Measurements from ENCODE around the gene FYN. TPM values are rescaled to one million over a fixed set of nuclear protein-coding genes. Genes with fewer than 3 reads are reported as not detected.

Gene FYN
- total and polyA plus RNA-seq, 2 of the 4 experiments (the other 2 are of a cell fraction), result 30.8 to 36.4 TPM

GRCh38 chr6:111723412-111723970, 149.8 kb downstream of the FYN start:
- DNase-seq (no peak), ATAC-seq (ENCODE audit: low read depth) (no peak)
- no peak overlapping the region for H2AFZ ChIP-seq (replicated peaks; ENCODE audit: low read length, poor library complexity)
- no peak overlapping the region for H4K91ac ChIP-seq (ENCODE audit: insufficient read depth, low read depth, low read length)
- H3K4me3 ChIP-seq (ENCODE audit: insufficient read depth, low read depth, low read length), result no peak overlapping the region
- H3K4me1 ChIP-seq (ENCODE audit: control insufficient read depth, insufficient read depth, low read length), result peaks cover 9% of the 10 kb centered on the region
- no peak for TF ChIP-seq MAFK (IDR thresholded peaks at IDR 0.05; ENCODE audit: low read depth, low read length)
- no peak for TF ChIP-seq POLR2A (IDR thresholded peaks at IDR 0.05; ENCODE audit: low read depth, low read length)
- TF ChIP-seq SMC3 (IDR thresholded peaks at IDR 0.05; ENCODE audit: low read depth, low read length), result no peak
- no peak for TF ChIP-seq CEBPB (IDR thresholded peaks at IDR 0.05; ENCODE audit: low read depth, low read length)
- H2BK15ac ChIP-seq (ENCODE audit: low read depth, low read length), result no peak overlapping the region
- no peak overlapping the region for H2BK5ac ChIP-seq (ENCODE audit: low read depth, low read length, poor library complexity, severe bottlenecking)
- no peak overlapping the region for H3K14ac ChIP-seq (replicated peaks; ENCODE audit: low read depth, low read length)
- H2BK120ac ChIP-seq (ENCODE audit: low read depth, low read length), result no peak overlapping the region
- H3K9me1 ChIP-seq (ENCODE audit: insufficient read depth, low read length), result peaks cover 11% of the 10 kb centered on the region; the same call in 1 of the 2 replicates
- H3K18ac ChIP-seq (ENCODE audit: low read depth, low read length), result no peak overlapping the region
- peaks cover 20 to 30% of the 10 kb centered on the region in 2 experiments for H3K79me1 ChIP-seq (ENCODE audit: low read depth in 1 of 2, low read length in 2 of 2)
- no peak overlapping the region for H3K9ac ChIP-seq (ENCODE audit: low read depth, low read length)
- no peaks in the 10 kb centered on the region for H3K9me3 ChIP-seq (ENCODE audit: control insufficient read depth, insufficient read depth, low read length)
- dilution Hi-C loops (cut with HindIII; ENCODE audit: low sequenced_read_pairs, unreplicated experiment), result no loop called here
- no peak overlapping the region for H3K4ac ChIP-seq (ENCODE audit: low read depth, low read length)
- CTCF ChIA-PET, result no interaction called here
- H4K5ac ChIP-seq (ENCODE audit: low read depth, low read length), result no peak overlapping the region
- no peak overlapping the region for H3K4me2 ChIP-seq (ENCODE audit: low read depth, low read length)
- peaks cover 4% of the 10 kb centered on the region; the same call in 1 of the 2 replicates for H4K20me1 ChIP-seq (ENCODE audit: insufficient read depth, low read length)
- H4K8ac ChIP-seq (ENCODE audit: low read depth in 2 of 2, low read length in 2 of 2), result no peak overlapping the region
- intact Hi-C loops (cut with micrococcal nuclease), result loop anchor here (10.0 kb wide), 1 partner anchor 81 kb away; no protein-coding TSS in a partner anchor
- 96% methylated on average over 4 of the region's 7 CpGs; no CpG with 5 or more reads in 1 of the 2 experiments for WGBS, 2 experiments (ENCODE audit: extremely low coverage in 2 of 2, insufficient read length in 1 of 2)
- H2AK9ac ChIP-seq (replicated peaks; ENCODE audit: low read depth, low read length, poor library complexity), result no peak overlapping the region
- no peak overlapping the region for H3K27ac ChIP-seq (ENCODE audit: insufficient read depth, low read length)
- peaks cover 3% of the 10 kb centered on the region for H3K36me3 ChIP-seq (ENCODE audit: control insufficient read depth, insufficient read depth, low read length)
- no peak overlapping the region for H3K56ac ChIP-seq (ENCODE audit: extremely low read depth, insufficient read depth, low read length)
- H3K27me3 ChIP-seq (ENCODE audit: control insufficient read depth, insufficient read depth, low read length), result no peaks in the 10 kb centered on the region
- no peak overlapping the region for H2BK20ac ChIP-seq (ENCODE audit: low read depth, low read length)
- H3K23ac ChIP-seq (ENCODE audit: low read depth, low read length), result no peak overlapping the region
- POLR2A ChIA-PET (ENCODE audit: unreplicated experiment), result no interaction called here
- H2AK5ac ChIP-seq (ENCODE audit: low read depth, low read length), result no peak overlapping the region
- no TSS peak for BruUV-seq (replicated peaks)
- in situ Hi-C loops (cut with MboI; ENCODE audit: low sequenced_read_pairs), result no loop called here

Data from IMR-90 (cell line).